CD4-positive, alpha-beta T cell treated with Interleukin-15 for 4 hours (primary cell): ENCODE data around the gene ATP6V0E1.

Source experiments
- DNase-seq: peaks from one replicate; pipeline ENCODE4 v3.0.0-alpha.2; 2020; ENCODE audit warnings: low spot score

The ATP6V0E1 gene

DNA sequence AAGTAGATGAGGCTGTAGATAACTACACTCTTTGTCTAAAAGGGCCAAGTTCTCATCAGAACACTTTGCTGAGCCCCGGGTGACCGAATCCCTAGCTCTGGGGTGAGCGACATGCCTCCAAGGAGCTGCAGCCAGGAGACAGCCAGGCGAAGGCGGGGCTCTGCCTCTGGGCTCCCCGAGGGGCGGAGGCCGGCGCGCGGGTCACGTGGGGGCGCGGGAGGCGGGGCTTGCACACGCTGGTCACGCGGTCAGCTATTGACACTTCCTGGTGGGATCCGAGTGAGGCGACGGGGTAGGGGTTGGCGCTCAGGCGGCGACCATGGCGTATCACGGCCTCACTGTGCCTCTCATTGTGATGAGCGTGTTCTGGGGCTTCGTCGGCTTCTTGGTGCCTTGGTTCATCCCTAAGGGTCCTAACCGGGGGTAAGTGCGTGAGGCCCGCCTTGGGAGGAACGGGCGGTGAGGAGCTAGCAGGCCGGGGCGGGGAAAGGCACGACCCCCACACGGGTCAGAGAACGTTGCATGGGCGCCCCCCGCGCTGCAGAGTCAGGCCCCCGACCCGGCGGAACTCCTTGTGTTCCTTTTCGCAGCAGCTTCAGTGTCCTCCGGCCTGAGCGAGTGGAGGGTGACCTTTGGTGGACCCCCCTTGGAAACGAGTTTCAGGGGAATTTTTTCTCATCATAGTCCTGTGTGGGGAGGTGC, at the start of gene ATP6V0E1:
TSS of gene ATP6V0E1 (plus strand) at position 230 of the 702 bp plus-strand sequence. CDS start at position 320, 90 bp downstream.
- DNase-seq = peak; percentile 91

DNA sequence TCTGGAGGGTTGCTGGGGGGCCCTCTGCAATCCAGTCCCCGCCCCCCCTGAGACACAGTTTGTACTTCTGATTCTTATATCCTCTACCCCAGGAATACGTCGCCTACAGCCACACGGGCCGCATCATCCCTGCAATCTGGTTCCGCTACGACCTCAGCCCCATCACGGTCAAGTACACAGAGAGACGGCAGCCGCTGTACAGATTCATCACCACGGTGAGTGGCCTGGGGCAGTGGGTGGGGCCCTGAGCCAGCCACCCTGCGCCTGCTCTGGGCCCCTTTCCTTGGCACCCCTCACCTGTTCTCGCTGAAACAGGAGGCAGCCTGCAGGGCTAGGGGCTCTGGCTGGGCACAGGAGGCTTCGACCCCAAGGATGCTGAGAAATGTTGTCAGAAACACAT, 48.5 kb upstream of the ATP6V0E1 start:
- no peak for DNase-seq

DNA sequence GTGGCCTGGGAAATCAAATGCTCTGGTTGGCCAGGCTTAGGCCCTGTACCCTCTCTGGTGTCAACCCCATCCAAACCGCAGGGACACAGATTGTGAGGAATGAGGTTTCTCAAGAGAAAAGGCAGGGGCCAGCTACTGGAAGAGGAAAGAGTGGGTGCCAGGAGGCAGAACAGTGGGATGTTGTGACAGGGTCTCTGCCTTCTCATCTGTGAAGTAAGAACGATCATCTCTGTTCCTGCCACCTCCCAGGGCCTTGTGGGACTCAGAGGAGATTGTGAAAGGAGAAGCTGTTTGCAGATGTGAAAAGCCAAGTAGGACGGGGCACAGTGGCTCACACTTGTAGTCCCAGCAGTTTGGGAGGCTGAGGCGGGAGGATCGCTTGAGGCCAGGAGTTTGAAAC, 47.2 kb upstream of the ATP6V0E1 start:
- DNase-seq = no peak

DNA sequence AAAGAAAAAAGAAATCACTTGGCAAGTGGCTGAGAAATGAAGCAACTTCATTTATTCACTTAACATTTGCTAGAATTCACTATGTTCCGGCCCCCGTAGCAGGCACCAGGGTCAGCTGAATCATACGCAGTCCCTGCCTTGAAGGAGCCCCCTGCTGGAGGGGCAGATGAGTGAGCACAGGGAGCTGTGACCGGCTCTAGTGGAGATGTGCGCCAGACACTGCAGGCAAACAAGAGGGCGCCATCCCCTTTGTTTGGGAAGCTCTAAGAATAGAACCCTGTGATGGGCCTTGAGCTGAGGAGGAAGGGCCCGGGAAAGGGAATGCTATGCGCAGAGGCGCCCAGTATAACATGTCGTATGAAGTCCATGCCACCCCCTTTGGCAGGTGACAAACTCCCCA, 44.5 kb upstream of the ATP6V0E1 start:
- no peak for DNase-seq

DNA sequence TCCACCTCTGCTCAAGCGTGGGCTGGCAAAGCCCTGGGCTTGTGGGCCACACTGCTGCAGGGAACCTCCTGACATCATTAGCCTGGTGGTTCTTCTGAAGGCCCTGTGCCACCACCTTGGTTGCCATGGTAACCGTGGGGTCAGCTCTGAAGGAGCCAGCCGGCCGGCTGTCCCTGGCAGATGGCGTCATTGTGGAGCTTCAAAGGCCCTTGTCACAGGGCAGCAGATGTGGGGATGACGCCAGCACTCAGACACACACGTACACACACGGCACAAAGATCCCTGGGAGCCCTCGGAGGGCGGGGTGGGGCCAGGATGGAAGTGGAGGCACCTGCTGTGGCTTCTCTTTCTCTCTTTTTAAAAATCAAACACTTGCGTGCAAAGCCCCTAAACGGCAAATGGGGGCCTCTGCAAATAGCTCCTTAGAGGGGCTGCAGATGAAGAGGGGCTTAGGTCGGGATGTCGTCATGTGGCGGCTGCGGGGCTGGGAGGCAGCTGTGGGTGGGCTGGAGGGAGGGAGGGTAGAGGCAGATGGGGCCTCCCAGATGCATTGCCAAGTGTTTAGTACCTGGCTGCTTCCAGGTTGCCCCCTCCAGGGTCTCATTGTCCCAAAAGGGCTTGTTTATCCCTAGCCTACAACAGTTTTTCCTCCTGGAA, 43.8 kb upstream of the ATP6V0E1 start:
- no peak for DNase-seq

DNA sequence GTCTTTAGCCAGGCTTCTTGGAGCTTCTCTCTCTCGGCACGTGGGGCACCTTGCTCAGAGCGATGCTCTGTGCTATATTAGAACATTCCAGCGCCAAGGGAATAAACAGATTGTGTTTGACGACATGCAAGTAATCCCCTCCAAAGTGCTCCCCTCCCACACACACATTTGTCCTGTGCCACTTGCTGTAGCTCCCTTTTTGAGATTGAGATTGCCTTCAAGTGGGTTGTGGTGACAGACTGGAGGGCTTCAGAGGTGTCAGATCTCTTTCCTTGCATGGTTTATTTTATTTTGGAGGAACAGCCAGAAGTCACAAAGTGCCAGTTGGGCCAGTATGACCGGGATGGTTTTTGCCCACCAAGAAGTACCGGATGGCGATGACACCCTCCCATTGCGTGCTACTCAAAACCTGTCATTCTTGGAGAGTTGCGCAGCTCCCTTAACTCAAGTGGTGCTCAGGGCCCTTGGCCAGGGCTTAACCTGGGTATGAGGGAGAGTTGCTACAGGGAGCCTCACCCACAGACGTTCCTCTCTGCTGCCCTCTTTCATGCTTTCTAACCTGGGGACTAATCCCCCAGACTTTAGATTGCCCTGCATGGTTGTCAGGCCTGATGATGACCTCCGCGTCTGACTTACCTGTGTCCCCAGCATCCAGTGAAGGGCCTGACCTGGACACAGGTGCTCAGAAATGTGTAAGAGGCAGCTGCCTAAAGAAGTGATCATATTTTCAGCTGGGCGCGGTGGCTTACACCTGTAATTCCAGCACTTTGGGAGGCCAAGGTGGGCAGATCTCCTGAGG, 43.1 kb upstream of the ATP6V0E1 start:
- DNase-seq = no peak

DNA sequence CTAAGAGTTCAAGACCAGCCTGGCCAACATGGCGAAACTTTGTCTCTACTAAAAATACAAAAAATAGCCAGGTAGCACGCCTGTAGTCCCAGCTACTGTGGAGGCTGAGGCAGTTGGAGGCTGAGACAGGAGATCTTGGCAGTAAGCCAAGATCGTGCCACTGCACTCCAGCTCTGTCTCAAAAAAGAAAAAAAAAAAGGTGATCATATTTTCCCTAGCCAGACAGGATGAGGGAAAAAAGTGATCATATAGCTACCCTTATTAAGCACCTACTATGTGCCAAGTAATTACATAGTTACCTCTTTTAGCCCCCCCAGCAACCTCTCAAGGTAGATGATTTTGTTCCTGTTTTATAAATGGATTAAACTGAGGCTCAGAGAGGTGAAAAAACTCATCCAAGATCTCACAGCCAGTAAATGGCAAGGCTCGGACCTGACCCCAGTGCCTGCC, 42.5 kb upstream of the ATP6V0E1 start:
- no peak for DNase-seq

DNA sequence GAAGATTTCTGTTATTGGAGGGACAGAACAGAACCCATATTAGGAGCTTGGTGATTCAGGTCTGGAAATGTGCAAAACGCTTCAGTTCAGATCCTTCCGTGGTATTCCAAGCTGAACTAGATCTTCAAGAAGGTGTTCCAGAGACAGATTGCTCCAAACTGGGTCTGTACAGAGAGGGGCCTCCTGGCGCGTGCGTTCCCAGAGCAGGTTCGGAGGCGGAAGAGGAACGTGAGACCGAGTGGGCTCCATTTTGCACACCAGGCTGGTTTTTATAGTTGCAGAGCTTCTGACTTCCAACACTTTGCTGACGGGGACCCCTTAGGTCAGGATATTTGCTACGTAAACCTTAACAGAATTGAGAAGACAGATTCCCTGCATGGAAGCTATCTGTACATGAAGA, 41.0 kb upstream of the ATP6V0E1 start:
- no peak for DNase-seq

DNA sequence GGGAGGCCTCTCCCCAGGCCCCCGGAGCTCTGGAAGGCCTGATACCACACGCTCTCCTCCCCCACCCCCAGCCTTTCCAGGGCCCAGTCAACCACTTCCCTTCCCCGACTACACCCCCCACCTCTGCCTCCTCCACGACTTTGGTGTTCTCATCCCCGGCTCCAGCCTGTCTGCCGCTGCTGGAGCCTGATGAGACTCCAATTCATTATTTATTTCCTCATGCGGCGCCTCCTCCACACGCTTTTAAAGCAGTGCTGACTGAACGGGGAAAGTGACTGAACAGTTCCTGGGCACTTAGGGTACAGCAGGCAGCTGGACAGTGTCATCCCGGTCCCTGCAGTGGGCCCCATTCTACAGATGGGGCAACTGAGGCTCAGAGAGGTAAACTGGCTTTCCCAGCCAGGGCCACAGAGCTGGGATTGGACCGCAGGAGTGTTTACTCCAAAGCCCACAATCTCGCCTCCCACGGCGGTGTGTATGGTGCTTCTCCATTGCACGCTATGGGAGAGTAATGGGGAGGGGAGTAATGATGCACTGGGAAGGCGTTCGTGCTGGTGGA, 40.2 kb upstream of the ATP6V0E1 start:
- DNase-seq = no peak

DNA sequence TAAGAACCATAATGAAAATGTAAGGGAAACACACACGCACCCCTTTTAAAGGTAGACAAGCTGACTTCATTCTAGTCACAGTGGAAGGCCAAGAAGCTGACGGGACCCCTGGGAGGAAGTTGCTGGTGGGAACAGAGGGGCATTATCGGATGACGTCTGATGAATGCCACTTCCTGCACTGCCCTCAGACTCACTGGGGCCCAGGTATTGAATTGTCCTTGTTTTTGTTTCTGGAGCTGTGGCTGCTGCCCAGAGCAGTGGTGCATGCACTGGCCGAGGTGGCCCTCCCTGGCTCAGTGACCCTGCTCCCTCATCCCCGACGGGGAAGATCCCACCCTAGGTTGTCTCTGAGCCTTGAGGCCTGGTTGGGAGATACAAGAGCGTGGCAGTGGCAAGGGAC, 39.7 kb upstream of the ATP6V0E1 start:
- no peak for DNase-seq

DNA sequence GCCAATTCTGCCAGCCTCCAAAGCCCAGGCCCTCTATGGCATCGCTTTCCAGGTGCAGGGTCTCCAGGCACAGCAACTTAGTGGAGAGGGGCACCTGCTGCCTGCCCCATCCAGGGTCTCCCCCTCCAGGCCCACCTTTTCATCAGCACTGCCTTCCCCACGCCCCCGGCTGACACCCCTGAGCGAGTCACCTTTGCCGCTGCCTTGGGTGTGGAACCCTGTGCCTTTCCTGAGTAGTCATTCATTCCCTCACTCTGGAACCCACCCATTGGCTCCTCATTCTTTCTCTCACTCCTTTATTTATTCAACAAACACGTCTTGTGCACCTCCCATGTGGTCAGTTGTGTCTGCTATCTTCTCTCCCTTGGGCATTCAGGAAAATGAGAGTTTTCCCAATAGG, 38.8 kb upstream of the ATP6V0E1 start:
- no peak for DNase-seq

DNA sequence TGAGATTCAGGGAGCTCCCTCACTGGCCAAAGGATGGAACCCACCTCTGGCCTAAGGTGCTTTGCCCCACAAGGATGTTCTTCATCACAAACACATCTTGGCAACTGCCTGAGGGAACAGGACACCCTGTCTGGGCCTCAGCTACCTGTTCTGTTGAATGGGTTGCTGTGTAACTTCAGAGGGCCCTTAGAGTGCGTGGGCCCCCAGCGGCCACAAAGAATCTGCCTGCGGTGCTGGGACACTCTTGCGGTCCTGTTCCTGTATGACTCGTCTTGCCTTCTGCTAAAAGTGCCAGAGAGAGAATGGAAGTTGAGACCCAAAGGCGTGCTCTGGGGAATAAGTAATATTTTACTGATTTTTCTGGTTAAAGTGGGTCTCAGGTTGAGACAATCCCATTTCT, 38.4 kb upstream of the ATP6V0E1 start:
- no peak for DNase-seq

DNA sequence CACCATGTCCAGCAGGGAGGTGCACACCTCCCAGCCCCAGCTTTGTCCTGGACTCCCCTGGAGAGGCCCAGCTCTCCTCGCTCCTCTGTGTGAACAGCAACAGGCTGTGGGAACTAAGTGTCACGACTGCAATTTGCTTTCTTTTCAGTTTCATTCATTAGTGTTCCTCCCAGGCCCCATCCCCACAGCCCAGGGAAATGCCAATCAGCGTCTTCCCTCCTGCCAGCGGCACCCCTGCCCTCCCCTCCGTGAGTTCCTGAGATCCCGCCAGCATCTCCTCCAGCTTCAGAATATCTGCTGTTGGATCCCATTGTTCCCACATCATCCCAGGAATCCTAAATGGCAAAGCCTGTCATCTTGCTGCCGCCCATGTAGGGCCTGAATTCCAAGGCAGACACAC, 37.4 kb upstream of the ATP6V0E1 start:
- no peak for DNase-seq

DNA sequence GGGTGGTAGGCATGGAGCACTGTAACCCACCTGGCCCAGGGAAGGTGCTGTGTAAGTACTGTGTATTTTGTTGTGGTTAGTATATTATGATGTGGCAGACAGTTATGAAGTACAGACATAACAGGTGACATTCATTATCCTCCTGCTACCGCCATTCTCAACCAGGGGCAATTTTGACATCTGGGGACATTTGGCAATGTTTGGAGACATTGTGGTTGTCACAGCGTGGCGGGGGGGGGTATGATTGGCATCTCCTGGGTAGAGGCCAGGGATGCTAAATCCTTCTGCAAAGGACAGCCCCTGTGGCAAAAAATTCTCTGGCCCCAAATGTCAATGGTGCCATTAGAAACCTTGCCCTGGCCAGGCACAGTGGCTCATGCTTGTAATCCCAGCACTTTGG, 34.1 kb upstream of the ATP6V0E1 start:
- no peak for DNase-seq

DNA sequence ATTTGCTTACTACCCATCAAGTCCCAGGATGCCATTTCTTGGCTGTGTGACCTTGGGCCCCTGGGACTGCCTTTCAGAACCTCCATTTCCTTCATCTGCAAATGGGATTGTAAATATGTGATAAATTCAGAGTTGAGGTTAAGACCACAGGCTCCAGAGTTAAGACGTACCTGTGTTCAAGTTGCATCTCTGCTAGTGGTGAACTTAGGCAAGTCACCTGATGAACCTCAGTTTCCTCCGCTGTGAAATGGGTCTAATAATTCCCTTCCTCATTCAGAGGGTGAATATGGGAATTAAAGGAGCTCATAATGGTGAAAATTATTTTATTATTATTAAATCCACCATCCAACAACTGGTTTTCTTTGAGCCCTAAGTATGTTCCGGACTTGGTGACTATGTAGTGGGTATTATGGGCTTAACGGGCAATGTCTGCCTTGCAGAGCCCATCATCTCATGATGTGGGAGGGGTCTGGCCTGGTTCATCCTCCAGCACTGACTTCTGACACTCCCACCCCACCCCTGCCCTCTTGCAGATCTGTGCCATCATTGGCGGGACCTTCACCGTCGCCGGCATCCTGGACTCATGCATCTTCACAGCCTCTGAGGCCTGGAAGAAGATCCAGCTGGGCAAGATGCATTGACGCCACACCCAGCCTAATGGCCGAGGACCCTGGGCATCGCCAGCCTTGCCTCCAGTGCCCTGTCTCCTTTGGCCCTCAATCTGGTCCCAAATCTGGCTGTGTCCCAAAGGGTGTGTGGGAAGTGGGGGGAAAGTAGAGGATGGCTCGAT, 33.2 kb upstream of the ATP6V0E1 start:
- DNase-seq = no peak

DNA sequence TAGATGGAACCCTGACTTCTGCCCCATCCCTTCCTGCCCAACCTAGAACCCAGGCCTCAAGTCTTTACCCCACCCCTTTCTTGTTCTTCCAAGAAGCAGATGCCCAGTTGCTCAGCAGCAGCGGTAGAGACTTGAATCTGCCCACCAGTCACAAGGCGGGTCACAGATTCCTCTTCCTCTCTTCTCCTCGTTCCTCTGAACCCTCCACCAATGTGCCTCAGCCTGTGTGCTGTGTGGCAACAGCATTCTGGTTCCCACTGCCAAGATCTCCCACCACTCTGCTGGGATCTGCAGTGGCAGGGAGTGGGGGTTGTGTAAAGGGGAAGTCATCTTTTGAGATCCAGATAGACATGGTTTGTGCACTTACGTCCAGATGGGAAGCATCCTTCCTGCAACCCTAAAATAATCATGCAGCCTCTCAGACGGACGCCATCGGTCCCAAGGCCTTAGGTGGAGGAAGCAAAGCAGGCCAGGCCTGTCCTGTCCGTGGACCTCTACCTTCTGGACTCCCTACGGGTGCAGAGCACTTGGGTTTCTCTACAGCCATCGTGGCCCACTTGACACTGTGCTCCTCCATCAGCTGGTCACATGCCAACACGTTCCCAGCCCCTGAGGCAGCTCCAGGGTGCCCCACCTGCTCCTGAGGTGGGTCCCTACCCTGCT, 32.1 kb upstream of the ATP6V0E1 start:
- DNase-seq = no peak

DNA sequence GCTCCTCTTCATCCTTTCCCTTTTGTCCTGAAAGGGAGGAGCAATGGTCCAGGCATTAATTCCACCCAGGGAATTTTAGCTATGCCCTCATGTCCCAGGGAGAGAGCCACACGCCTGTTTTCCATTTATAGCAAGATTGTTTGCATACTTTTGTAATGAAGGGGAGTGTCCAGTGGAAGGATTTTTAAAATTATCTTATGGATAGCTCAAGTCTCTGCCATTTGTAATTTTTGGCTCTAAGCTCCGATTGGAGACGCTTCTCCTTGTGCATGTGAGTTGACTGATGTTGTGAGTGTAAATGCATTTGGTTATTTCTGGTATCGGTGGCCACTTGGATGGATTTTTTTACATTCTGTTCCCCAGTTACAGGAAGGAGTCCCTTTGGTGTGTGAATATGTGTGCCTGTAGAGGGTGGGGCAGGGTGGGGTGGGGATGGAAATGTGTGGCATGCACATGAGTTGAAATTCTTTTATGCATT, 31.5 kb upstream of the ATP6V0E1 start:
- DNase-seq = no peak

DNA sequence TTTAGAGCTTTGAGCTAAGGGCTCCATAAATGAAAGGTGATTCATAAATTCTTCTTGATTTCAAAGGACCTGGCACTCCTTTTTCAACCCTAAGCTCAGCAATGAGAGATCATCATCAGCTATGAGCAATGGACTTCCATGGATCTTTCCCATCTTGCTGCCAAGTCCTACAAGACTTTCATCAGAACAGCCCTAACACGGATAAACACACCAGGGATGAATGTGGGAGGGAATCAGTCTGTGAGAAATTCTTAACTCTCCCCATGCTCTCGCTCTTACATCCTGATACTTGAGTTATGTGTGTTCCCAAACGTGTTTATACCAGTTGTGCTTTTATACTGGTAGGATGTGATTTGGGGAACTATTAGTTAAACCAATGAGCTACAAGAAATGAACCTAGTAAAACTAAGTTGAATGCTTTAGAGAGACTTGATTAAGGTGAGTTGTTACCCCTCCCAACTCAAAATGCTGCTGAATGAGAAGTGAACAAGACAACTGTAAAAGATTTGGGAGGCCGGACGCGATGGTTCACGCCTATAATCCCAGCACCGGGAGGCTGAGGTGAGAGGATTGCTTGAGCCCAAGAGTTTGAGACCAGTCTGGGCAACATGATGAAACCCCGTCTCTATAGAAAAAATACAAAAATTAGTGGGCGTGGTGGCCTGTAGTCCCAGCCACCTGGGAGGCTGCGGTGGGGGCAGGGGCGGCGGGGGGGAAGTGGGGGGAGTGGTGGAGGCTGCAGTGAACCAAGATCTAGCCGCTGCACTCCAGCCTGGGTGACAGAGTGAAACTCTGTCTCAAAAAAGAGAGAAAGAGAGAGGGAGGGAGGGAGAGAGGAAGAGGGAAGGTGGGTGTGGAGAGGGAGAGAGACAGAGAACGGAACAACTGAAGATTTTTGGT, 29.5 kb upstream of the ATP6V0E1 start:
- DNase-seq = no peak

DNA sequence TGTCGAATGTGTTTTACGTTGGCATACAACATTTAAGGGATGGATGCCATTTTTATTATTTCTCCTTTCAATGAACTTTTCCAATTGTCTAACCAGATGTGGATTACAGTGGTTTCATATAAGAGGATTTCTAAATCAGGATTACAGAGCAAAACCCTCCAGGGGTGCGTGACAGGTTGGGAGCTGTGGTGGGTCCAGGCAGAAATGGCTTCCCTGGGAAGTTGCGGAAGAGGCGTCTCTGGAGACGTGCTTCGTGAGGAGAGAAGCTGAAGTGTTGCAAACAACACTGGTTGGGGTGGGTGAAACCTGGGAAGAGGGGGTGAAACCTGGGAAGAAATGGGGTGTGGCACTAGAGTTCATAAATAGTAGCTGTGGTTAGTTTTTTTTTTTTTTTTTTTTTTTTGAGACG, 28.8 kb upstream of the ATP6V0E1 start:
- no peak for DNase-seq

DNA sequence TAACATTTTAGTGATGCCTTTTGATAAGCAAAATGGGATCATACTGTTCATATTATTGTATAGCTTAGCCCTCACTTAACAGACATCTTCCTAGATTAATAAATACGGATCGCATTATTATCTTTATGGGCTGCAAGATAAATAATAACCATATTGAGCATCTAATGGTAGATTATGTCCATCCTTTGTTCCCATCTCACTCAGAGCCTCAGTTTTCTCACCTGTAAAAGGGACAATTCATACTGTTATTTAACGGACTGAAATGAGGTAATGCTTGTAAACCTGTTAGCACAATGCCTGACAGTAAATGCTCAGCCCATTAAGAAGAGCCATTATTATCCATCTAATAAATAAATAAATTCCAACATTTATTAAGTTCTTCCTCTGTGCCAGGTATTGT, 27.3 kb upstream of the ATP6V0E1 start:
- DNase-seq = no peak
